Peyer's patch (tissue), 4 donors: ENCODE results near the gene RNF168.

Source experiments
- POLR2A ChIP-seq, 2 donors: fragments of 450-650 bp; IDR thresholded peaks; one replicate each; pipeline ENCODE4 v1.5.1; 2017; ENCODE audit warnings: antibody characterized with exemption in 2 of 2, mild to moderate bottlenecking in 2 of 2, moderate library complexity in 2 of 2
- TF ChIP-seq, protein P1 (sequence below), 6 experiments: fragments of 450-650 bp in 4 of 6; fragments of 200-600 bp in 2 of 6; sonication (generic) in 1 of 6; IDR thresholded peaks; one replicate each; pipeline ENCODE4 v1.5.1; 2017 to 2019; ENCODE audit warnings: antibody characterized with exemption in 6 of 6, mild to moderate bottlenecking in 3 of 6, moderate library complexity in 1 of 6

DNA sequence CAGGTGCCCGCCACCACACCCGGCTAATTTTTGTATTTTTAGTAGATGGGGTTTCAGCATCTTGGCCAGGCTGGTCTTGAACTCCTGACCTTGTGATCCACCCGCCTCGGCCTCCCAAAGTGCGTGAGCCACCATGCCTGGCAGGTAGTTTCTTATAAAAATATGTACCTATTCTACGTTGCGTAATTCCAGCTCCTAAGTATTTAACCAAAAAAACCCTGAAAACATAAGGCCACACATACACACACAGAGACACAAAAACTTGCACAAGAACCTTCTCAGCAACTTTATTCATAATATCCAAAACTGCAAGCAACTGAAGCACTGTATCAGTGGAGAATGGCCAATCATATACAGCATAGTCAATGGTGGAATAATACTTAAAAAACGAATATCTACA lies 5.3 kb downstream of the RNF168 start:
- TF ChIP-seq POLR2A (IDR thresholded peaks at IDR 0.05), result no peak
- TF ChIP-seq, protein P1, sequence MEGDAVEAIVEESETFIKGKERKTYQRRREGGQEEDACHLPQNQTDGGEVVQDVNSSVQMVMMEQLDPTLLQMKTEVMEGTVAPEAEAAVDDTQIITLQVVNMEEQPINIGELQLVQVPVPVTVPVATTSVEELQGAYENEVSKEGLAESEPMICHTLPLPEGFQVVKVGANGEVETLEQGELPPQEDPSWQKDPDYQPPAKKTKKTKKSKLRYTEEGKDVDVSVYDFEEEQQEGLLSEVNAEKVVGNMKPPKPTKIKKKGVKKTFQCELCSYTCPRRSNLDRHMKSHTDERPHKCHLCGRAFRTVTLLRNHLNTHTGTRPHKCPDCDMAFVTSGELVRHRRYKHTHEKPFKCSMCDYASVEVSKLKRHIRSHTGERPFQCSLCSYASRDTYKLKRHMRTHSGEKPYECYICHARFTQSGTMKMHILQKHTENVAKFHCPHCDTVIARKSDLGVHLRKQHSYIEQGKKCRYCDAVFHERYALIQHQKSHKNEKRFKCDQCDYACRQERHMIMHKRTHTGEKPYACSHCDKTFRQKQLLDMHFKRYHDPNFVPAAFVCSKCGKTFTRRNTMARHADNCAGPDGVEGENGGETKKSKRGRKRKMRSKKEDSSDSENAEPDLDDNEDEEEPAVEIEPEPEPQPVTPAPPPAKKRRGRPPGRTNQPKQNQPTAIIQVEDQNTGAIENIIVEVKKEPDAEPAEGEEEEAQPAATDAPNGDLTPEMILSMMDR (IDR thresholded peaks at IDR 0.05), result no peak
